ENCODE measurements around the gene PLD1. TPM values are rescaled to one million over a fixed set of nuclear protein-coding genes. Genes with fewer than 3 reads are reported as not detected.

Gene PLD1
- total RNA-seq, 1 donor from 2014 or later = 66.2 TPM

- peak; percentile 73 for DNase-seq
Observed at GRCh38 chr3:171838218-171838720, 28.0 kb upstream of the PLD1 start.

DNA sequence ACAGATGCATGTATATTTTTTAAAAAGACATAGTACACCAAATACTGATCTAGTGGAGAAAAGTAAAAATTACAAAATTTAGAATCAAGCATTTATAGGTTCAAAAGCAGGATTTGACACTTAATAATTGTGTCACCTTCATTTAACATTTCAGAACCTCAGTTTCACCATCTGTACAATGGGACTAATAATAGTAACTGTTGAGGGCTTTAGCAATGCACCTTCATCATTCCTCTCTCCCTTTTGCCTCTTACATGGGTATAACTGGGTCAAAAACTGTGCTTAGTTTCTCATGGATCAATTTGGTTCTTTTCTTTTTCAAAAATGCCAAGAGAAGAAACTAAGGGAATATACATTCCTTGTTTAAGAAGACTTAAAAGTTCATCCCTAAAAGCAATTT, 27.4 kb upstream of the PLD1 start:
- no peak for DNase-seq

- DNase-seq = no peak
Observed at GRCh38 chr3:171836855-171837254, 26.6 kb upstream of the PLD1 start.

GRCh38 chr3:171835613-171836012, 25.3 kb upstream of the PLD1 start:
- no peak for DNase-seq

DNA sequence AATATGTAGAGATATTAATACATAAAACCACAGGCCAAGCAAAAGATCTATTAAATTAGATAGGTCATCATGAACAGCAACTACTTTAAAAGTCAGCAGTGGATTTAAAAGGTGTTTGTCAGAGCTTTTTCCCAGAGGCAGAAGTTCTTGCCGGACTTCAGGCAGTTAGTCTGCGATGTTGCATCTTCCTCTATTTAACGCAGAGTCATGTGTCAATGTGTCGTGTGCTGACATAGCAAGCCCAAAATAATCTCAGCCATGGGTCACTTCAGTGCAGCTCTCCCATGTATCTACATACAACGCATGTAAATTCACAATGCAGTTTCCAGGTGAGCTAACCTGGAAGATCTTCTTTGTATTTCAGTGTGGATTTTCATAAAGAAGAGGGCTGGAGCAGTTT, 24.8 kb upstream of the PLD1 start:
- DNase-seq = no peak

DNA sequence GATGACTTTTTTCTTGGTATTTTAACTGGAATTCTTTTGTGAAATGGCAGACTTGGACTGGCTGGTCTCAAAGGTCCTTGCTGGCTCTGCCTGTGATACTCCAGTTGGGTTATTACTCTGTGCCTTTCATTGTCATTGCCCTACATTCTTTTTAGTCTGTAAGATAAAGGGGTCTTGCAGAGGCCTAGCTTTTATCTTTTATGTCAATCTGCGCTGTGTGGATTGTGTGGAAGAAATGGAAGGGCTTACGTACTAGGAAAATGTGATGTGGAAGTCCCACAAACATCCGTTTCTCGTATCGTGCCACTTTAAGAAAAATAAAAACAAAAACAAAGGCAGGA, 24.1 kb upstream of the PLD1 start:
- peak; percentile 54 for DNase-seq

DNA sequence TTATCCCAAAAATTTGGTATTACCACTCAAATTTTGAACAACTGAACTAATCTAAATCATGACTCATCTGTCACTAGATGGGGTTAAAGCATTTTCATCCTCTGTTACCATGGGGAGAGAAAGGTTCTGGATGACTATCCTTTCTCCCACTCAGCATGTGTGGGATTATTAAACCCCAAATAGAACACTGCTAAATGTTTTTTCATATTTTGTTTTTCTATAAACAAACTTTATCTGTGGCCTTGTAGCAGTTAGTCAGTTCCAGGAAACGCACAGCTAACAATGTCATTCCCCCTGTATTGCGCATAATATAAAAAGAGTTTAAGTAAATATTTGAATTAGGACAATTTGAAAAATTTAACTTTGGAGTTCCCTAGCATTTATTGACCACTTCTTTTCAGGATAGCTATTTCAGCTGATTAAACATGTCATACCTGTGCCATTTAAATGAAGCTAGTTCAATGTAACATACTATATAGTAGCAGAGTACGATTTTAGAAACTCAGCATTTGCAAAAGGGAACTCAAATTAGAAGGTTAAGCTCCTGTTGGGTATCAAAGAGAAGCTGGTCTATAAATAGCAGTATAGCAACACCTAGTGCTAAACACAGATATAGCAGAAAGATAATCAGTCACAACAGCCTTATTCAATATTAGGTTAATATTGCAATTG, 23.6 kb upstream of the PLD1 start:
- DNase-seq = peak; percentile 70

DNA sequence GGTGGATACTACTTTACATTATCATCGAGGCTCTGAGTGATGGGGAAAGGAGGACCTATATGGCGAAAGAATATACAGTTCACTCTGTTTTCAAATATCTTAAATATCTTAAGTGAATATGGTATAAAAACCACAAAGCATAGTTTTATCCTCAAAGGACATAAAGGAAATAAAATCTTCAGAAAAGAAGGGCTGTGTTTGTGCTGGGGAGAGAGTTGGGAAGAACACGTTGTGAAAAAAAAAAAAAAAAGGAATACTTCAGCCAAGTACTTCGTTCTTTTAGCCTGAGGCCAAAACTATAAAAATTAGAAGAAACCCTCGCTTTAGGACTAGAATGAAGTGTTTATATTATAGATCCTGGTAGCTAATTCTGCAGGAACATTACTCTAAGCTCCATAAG, 22.7 kb upstream of the PLD1 start:
- no peak for DNase-seq

DNA sequence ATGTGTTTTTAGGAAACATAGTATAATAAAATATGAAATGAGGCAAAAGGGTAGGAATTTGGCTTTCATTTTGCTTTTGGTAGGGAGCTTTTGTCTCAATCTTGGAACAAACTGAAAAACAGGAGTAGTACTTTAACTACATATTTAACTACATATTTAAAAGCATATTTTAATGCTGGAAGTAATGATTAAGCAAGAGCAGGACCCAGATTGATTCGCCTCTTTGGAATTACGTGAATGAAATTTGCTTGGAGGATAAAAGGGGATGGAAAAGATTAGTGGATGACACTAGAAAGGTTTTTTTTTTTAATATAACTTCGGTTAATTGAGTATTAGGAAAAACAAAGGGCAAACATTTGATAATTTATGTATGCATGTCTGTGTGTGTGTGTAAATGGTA, 21.7 kb upstream of the PLD1 start:
- no peak for DNase-seq

GRCh38 chr3:171830518-171830875, 20.2 kb upstream of the PLD1 start:
- DNase-seq = no peak

GRCh38 chr3:171829841-171830517, 19.7 kb upstream of the PLD1 start:
- peak; percentile 93 for DNase-seq

DNA sequence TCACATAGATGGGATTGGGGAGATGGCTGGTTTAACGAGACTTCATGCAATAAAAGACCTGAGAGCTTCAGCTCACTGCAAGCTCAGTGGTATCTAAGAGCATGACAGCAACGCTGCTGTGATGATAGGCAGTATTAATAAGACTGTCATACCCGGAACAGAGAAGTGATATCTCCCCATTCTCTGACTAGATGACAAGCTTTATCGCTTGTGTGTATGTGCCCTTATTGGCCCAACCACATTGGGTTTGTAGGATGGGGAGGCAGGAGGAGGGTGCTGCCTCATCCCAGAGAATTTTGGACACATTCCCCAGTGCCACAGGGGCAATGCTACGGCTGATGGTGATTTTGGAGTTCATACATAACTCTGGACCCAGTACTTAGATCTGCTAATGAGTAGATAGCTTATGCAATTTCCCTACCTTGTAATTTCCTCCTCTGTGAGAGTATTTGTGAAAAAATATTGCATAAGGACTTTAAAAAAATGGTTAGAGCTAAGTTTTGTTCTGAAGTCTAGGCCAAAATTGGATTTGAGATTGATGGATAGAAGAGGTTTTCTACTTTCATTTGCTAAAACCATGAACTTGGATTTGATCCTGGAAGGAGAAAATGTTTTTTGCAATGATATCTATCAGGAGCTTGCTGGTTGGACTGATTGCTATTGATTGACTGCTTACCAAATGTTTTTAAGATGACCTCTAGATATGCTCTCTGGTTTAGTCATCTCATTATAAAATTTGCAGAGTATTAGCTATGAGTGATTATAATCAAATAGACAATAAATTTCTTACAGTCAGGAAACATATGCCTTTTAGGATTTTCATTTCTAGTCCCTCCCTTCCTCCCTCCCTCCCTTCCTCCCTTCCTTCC, 18.9 kb upstream of the PLD1 start:
- DNase-seq = no peak

- no peak for DNase-seq
Observed at GRCh38 chr3:171827836-171828458, 17.7 kb upstream of the PLD1 start.

- no peak for DNase-seq
Observed at GRCh38 chr3:171827385-171827784, 17.1 kb upstream of the PLD1 start.

GRCh38 chr3:171825222-171825828, 15.0 kb upstream of the PLD1 start:
- no peak for DNase-seq

DNA sequence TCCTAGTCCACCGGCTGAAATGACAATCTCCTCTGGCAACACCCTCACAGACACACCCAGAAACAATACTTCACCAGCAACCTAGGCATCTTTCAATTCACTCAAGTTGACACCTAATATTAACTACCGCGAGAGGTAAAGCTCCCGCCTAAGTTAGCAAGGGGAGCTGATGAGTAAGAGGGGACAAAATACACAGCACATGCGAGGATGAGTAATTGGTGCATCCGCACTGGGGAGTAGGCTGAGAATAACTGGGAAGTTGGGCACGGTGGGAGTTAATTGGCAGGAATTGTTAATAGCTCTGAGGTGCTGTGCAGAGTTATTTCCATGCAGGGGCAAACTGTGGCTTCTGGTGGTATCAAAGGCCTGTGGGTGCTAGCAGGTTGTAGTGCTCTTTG, 14.5 kb upstream of the PLD1 start:
- DNase-seq = peak; percentile 81

GRCh38 chr3:171824116-171824515, 13.8 kb upstream of the PLD1 start:
- no peak for DNase-seq

DNA sequence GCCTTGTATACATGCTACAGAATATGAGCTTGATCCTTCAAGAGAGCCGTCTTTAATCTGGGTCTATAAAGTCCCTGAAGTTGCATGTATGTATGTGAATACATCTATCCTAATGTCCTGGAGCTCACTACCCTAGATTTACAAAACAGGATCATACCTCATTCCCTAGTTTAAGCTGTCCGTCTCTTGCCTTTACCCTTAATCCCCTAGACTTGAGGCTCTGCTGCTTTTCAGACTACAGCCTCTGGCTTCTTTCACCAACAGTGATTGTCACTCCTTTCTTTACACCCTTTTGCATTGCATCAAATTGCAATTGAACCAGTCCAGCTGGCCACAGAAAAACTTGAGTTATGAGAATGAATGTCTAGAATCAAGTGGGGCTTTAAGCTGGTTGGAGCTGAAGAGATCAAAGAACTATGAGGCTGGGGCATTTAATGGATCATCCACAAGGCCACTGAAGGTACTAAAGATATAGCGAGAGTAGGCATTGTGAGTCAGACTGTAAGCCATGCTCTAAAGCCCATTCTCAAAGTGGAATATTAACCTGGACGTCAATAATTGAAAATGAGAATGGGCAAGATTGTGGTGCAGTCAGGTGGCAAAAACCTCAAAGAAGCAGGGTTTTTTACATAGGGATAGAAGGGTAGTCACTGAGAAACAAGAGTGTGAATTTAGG, 12.3 kb upstream of the PLD1 start:
- no peak for DNase-seq

DNA sequence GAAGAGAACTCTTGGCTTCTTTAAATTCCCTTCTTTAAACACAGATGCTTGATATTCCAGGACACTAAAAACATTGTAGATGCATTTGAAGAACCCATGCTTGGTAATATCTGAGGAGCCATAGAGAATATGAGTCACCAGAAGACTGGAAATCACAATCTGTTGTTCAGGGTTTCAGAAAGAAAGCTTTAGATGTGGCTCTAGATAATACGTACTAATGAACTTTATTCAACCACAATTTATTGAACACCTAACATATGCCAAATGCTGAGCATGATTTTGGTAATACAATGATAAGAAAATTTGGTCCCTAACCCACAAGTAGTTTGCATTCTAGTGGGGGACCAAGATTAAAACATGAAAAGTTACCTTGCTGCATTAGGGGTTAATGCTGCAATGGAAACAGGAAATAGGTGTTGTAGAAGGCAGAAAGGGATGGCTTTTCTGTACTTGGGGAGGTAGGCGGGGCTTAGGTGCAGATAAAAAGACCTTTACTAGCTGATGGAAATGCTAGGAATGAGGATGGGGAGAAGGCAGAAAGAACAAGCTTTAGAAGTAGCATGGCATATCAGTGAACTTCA, 11.6 kb upstream of the PLD1 start:
- DNase-seq = no peak

- no peak for DNase-seq
Observed at GRCh38 chr3:171821044-171821443, 10.8 kb upstream of the PLD1 start.

DNA sequence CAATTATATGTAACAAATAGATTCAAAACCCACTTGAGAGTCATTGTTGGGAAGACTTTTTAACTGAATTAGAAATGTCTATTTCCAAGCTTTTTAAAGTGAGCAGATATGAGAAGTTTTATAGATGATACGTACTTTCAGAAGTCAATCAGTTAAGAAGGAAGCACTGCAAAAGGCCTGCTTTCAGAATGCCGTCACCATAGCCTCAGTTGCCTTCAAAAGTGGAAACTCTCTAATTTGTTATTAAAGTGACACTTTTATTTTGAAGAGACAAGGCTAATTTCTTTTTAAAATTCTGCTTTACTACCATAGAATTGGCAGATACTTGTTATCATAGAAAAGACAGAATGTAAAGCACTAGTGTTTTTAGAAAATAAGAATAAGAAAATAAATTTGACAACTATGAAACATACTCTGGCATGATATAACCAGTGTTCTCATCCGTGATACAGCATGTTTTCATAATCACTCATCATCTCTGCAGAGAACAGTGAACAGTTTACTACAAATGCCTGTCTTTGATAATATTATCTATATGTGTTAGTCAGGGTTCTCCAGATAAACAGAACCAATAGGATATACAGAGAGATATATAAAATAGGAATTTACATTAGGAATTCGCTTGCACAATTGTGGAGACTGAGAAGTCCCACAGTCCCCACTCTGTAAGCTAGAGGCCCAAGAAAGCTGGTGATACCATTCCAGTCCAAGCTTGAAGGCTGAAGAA, 7.0 kb upstream of the PLD1 start:
- no peak for DNase-seq

All from dermis blood vessel endothelial cell (primary cell).